HepG2 (cell line): ENCODE measurements around the gene C22orf15.

Experiments used
- TFAP4 ChIP-seq: sonication (generic); IDR thresholded peaks from 2 replicates; pipeline ENCODE4 v1.6.1; 2016; ENCODE audit warnings: low read depth, borderline replicate concordance
- ZNF121 ChIP-seq: sonication (generic); formaldehyde crosslinking; IDR thresholded peaks from 2 replicates; pipeline ENCODE4 v1.5.0; 2020; ENCODE audit warnings: mild to moderate bottlenecking, missing genetic modification reagents
- ZNF124 ChIP-seq: sonication (generic); formaldehyde crosslinking; IDR thresholded peaks from 2 replicates; pipeline ENCODE4 v1.4.0; 2020; ENCODE audit warnings: missing genetic modification reagents
- ZNF609 ChIP-seq: sonication (generic); formaldehyde crosslinking; IDR thresholded peaks from 2 replicates; pipeline ENCODE4 v1.4.0; 2020; ENCODE audit warnings: mild to moderate bottlenecking, missing genetic modification reagents, borderline replicate concordance

DNA sequence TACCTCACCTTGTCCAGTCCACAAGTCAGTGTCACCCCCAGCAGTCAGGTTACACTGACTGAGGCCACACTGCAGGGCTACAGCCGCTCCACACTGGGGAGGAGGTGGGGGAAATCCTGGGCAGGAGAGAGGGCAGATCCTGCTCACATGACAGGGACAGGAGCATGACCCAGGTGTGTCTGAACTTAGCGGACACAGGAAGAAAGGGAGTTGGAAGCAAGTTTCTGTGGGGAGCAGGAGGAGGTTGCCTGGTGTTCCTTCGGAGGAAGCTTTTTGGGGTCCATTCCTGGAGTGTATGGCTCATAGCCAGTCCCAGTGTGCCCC lies 15.7 kb downstream of the C22orf15 start:
- TF ChIP-seq ZNF124: no peak
- no peak for TF ChIP-seq ZNF609 (CRISPR knock-in tag)
- no peak for TF ChIP-seq TFAP4
- TF ChIP-seq ZNF121 (CRISPR knock-in tag): no peak
